ENCODE measurements around the gene PSMD1.

DNA sequence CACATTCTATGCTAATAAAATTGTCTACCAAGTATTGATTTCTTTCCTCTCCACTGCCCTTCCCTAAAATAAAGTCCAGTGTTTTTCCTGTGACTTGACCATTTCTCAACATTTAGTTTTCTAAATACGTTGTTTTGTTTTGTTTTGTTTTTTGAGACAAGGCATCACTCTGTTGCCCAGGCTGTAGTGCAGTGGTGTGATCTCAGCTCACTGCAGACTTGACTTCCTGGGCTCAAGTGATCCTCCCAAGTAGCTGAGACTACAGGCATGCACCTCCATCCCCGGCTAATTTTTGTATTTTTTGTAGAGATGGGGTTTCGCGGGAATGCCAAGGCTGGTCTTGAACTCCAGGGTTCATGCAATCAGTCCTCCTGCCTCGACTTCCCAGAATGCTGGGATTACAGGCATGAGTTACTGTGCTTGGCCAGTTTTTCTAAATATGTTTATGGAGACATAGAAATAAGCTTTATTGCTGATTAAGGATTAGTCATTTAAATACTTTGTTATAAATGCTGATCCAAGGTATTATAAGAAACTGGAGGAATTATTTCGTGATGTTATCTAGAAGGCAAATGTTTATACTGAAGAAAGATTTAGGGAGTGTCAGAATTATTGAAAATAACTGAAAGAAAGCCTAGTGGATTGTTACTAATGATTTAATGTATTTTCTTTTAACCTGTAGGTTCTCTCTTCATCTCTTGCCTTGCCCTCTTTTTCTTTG lies 73.8 kb downstream of the PSMD1 start:
- no peak for TF ChIP-seq CTCF (IDR thresholded peaks at IDR 0.05)
- no peak for TF ChIP-seq EZH2 (IDR thresholded peaks at IDR 0.05)

Data from neural progenitor cell (in vitro differentiated cells).